GM21367 (cell line): ENCODE results near the gene CHRM1.

ENCODE experiments used
- ATAC-seq: cut with Tn5 transposase; IDR thresholded peaks from one replicate; pipeline ENCODE4 v1.9.1; 2021; ENCODE audit not compliant: unreplicated experiment

The CHRM1 gene

DNA sequence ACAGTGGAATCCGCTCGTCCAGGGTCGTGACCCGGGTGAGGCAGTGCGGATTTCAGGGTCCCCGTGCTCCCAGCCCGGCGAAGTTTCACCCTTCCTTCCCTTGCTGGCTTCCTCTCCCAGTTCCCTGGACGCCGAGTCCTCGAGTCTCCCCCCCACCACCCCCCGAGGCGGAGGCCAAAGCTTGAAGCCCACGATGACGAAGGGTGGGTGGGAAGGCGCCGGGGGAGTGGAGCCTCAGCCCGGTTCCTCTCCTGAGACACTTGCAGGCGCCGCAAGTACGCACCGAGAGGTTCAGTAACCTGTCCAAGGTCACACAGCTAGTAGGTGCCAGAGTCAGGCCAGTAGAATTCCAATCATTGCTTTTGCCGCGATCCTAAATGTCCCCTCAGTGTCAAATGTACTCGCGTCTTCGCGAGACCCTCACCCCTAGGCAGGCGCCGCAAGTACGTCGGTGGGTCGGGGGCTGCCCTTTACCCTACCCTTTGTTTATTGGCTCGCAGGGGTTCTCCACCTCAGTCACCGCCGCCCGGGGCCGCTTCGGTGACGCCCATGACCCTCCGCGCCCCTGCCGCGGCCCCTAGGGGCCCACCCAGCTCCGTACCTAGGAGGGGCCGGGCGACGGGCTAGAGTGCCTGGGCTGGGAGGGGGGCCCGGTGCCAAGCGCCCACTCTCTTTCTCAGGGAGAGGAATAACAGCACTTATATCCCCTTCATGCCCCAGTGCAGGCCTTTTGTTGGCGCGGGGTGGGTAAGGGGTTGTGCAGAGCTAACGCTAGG, 5.7 kb upstream of the CHRM1 start:
- ATAC-seq: no peak

DNA sequence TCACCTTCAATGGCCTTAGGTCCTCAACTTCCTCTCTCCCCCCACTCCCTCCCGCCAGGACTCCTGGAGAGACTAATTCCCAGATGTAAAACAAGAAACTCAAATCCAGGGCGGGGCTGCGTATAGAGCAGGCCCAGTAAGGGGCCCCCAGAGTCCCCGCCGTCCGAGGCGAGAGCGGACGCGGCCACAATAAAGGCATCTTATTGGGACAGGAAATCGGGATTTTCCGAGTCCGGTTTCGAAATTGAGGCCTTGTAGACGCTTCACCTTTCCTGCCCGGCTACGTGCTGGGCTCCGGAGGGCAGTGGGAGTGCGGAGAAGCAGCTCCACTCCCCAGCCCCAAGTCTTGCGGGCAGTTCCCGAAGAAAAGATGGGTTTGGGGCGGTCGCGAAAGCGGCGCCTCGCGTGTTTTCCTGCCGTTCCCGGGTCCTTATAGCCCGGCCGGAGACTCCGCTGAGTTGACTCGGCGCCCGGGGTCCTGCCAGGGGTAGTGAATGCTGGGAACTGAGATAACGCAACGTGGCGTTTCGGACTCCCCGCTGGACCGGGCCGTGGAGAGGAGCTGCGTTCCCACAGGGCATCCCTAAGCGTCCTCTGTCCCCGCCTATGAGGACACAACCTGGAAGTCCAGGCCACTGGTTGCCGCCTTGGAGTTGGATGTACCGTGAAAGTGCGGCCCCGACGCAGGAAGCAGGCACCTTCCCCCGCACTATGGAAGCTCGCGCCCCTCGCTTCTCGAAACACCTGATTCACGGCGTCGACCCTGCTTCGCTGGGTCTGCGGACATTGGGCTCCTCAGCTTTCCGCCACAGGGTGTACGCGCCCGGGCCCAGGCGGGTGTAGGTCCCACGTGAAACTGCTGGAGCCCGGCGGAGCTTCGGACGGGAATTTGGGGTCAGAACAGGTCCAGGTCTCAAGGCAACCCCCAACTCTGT, 4.8 kb upstream of the CHRM1 start:
- no peak for ATAC-seq

DNA sequence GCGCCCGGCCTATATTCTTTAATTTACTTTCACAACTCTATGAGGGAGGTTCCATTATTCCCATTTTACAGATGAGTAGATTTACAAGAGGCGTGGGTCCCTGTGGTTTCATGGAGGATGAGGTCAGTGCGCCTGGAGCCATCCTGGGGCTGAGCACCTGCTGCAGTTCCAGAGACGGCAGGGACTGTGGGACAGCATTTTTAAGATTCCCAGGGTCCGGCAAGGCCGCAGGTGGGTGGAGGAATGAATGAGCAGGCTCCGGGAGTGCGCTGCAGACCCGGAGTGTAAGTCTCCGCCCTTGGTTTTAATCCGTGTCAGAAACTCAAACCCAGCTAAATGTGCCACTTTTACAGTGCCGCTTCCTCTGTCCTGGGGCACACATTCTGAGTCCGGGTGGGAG, 4.1 kb upstream of the CHRM1 start:
- ATAC-seq: no peak

DNA sequence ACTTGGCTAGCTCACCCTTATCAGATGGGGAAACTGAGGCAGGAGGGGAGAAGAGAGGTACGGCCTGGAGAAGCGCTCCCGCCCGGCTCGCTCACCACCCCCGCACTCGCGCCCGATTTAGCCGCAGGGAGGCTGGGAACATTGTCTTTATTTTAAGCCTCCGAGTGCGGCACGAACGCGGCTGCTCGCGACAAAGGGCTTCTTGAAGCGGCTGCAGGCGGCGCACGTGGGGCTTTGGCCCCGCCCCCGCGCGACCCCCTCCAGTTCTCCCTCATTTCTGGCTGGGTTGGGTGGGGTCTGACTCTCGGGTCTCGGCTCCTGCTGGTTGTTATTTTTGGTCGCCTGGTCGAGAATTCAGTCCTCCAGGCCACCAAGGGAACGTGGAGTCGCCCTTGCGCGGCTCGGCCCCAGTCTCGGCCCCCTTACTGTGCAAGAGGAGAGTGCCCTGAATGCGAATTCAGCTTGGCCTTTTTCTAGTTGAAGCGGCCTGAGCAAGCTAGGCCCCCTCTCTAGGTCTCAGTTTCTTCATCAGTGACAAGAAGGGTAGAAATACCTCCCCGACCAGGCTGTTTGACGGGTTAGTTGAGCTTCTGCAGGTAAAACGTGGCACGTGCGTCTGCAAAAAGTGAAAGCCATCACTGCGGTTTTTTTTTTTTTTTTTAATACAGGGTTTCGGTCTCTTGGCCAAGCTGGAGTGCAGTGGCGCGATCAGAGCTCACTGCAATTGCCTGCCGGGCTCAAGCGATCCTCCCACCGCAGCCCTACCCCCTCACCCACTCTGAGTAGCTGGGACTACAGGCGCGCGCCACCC, 2.6 kb upstream of the CHRM1 start:
- ATAC-seq: no peak

DNA sequence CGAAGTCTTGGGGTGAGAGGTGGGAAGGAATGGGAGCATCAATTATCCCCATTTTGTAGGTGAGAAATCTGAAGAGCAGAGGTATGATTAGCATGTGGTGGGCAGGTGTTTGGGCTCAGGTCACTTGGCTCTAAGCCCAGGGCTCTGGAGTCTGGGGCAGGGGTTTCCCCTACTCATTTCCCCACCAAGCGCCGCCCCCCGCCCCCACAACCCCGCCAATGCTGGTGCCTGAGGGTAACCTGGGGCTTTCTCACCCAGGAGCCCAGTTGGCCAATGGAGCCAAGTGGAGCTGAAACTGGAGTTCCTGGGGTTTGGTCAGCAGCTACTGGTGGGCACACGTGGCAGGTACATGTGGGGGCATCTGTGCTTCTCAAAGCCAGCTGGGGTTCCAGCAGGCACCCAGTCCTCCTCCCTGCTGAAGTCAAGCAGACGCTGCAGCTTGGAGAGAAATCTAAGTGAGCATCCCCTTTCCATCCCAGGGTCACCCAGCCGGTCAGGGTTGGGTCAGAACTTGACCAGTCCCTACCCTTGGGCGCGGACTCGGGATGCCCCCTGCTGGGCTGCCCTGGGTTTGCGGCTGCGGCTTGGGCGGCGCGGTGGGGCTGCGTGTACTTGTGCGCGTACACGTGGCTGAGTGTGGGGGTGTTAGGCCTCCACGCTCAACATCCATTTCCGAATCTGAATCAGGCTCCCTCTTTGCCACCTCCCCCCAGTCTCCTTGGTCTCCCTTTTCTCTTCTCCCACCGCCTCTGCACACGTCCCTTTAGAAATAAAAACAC, 1.7 kb upstream of the CHRM1 start:
- ATAC-seq: no peak

DNA sequence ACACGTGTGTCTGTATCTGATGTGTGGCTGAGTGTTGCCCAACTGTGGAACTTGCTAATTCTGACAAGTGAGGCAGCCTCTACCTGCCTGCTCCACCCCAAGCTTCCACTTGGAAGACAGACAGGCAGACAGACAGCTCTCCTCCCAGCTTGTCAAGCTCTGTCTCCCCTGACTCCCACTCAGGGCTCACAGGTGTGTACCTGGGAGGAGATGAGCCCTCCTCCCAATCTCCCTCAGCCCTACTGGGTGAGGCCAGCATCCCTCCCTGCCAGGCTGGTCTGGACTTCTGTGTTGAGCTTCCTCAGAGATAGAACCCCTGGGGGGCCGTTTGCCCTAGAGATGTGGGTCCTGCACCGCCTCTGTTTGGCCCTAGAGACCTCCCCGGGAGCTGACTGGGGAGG, 1.0 kb upstream of the CHRM1 start:
- ATAC-seq: no peak

DNA sequence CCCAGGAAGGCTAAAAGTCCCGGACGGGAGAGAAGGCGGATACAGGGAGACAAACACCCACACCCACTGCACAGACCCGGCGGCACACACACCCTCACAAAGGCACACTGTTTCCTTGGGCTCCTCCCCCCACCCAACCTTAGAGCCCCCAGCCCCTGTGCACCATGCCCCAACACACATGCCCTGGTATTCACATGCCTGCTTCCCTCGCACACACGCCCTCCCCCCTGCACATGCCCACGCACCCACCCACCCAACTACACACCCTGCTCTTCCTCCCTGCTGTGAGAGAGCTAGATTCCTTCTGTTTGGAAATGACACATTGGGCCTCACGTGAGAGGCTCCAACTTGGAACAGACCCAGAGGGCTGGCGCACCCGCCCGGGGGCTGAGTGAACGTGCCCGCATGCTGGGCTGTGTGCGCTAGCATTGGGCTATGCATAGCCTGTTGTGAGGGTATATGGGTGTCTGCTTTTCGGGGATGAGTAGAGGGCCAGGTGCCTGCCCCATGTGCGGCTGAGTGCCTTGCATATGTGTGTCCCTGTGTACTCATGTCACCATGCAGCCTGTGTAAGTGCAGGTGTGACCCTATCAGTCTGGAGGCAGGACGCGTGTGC, 518 bp upstream of the CHRM1 start:
- ATAC-seq: no peak

DNA sequence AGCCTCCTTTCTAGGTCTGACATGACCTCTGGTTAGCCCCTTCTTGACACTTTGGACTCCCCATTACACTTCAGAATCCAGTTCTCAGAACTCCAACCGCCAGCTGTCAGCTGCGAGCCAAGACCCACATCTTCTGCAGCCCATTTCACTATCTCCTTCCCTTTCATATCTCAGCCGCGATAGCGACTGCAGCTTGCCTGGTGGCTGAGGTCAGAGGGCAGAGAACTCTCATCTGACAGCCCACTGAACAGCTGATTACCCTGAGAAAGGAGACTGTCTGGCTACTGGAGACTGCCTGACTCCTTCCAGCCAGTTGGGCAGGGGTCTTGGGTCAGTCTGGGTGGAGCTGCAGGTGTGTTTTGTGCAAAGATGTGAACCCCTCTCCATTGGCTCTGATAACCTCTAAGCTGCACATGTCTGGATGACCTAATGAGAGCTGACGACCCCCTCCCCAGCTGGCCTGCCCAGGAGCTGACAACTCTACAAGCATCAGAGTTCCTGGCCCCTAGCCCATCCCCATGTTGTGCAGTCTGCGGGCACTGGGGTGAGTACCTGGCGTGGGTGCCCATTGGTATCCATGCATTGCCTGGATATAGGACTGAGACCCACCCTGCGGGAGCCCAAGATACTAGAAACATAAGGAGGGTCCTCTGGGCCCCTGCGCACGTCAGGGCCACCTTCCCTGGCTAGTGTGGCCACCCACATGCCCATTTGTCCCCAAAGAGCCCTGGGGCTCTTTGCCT, 1.1 kb downstream of the CHRM1 start:
- no peak for ATAC-seq

DNA sequence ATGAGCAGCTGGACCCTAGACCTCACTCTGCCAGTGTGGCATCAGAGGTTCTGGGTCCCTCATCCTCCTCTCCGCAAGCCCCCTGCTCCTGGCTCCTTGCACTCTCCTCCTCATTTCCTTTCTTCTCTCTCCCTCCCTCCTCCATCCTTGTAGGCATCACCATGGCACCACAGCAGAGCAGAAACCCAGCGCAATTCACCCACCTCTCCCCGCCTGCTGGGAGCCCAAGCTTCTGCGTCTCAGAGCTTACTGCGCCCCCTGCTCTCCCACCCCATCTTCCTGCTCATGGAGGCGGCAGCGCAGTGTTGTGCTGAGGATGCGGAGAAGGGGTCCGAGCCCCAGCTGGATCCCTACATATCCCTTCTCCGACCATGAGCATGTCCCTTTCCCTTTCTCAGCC, 1.7 kb downstream of the CHRM1 start:
- no peak for ATAC-seq

DNA sequence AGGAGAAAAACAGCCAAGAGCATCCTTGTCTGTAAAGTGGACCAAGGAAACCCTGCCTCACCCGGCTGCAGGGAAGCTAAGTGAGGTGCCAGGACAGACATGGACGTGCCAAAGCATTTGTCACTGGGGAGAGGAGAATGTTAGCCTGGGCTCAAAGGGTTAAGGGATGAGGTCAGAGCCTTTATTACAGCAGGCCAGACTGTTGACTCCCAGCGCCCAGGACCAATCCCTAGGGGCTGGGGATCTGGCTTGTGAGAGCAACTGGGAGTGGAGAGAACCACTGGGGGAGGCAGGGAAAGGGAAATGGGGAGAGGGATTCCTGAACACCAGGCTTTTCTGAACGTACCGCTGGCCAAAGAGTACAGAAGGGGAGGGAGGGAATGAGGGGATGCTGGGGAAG, 2.6 kb downstream of the CHRM1 start:
- no peak for ATAC-seq

DNA sequence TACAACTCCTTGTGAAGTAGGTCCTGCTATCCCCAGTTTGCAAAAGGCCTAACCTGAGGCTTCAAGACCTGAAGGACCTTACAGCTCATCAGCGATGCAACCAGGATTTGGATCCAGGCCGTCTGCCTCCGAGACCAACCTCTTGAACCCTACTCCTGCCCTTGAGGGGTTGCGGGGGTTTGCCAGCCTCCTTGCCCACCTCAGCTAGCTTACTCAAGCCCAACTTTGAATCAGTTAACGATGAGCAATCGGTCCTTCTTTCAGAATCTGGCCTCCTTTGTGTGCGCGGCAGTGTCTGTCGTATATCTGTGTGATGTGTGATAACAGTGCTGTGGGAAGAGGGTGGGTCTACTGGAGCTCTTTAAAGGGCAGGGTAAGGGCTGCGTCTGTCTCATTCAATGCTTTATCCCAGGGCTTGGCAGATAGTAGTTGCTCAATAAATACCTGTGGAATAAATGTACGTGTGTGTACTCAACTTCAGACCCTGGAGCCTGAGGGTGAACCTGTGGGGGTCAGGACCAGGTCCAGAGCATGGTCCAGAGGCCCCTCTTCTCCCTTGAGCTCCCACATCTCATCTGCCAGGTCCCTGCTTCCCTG, 3.2 kb downstream of the CHRM1 start:
- no peak for ATAC-seq

DNA sequence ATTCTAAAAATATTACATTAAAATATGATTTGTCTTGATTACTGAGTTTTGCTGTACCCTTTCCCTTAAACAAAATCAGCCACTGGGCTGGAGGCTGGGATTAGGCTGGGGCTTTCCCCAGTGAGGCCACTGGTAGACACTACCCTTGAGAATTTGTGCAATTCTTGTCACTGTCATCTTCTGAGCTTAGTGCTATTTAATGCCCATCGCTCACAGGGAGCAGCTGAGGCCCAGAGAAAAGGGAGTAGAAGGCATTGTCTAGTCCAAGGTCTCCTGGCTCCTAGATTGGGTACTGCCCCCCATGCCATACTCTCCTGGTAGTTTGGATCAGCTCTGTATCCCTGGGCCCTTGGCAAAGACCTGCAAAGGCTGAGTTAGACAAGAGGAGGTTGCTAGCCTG, 6.7 kb downstream of the CHRM1 start:
- no peak for ATAC-seq

DNA sequence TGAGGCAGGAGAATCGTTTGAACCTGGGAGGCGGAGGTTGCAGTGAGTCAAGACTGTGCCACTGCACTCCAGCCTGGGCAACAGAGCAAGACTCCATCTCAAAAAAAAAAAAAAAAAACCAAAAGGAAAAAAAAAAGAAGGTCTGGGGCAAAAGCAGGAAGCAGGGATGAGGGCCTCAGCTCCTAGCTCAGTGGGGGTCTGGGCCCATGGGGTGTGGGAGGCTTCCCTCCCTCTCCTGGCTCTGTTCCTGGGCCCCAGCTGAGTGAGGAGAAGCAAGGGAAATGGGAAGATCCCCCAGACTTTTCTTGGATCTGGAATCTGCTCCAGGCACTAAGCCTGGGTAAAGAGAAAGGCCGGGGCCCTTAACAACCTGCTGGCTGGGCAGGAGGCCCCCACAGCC, 8.9 kb downstream of the CHRM1 start:
- no peak for ATAC-seq

DNA sequence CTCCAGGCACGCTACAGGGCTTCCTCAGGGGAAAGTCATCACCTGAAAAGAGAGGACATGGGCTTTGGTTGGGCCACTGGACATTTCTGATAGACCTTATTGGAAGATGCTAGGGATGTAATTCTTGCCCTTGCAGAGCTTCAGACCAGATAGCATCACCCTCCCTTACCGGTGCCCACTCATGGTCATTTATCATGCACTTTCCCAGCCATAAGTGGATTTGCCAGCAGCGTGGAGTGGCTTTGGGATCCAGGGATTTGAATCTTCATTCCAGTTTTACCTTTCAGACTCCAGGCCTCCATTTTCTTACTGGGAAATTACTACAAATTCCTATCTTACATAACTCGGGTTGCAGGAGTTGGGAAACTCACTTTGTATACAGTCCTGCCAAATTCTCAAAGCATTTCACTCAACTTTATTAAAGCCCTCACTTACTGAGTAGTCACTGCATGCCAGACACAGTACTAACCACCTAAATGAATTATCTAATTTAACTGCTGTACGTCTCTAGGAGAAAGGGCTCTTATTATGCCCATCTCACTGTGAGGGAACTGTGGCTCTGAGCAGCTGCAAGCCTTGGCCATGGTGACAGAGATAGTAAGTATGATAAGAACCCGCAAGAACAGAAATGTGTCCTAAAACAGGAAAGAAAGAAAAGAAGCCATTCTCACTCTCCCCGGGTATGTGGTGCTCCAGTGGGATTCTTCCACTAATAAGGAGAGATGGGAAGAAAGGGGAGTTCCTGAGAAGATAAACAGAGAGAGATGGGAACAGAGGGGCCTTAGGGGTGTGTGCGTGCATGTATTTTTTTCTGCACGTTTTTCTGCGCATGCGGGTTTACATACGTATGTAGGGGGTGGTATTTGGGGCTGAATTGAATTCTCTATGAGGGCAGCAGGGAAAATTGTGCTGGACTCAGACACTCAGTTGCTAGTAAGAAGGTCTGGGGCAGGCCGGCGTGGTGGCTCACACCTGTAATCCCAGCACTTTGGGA, 9.7 kb downstream of the CHRM1 start:
- no peak for ATAC-seq

DNA sequence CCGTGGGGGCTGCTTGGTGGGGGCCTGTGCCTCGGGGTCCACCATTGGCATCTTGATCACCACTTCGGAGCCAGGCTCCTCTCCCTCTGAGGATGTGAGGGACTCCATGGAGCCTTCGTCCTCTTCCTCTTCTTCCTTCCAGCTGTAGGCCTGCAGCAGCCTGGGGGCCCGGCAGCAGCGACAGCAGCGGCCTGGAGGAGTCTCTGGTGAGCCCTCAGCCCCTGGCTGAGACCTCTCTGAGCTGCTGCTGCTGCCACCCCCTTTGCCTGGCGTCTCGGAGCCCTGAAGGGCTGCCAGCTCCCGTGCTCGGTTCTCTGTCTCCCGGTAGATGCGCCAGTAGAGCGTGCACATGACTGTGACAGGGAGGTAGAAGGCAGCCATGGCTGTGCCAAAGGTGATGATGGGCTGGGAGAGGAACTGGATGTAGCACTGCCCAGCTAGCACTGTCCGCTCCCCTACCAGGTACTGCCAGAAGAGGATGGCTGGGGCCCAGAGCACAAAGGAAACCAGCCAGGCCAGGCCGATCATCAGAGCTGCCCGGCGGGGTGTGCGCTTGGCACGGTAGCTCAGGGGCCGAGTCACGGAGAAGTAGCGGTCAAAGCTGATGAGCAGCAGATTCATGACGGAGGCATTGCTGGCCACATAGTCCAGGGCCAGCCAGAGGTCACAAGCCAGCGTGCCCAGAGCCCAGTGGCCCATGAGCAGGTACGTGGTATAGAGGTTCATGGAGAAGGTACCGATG, 10.9 kb downstream of the CHRM1 start:
- ATAC-seq: no peak

DNA sequence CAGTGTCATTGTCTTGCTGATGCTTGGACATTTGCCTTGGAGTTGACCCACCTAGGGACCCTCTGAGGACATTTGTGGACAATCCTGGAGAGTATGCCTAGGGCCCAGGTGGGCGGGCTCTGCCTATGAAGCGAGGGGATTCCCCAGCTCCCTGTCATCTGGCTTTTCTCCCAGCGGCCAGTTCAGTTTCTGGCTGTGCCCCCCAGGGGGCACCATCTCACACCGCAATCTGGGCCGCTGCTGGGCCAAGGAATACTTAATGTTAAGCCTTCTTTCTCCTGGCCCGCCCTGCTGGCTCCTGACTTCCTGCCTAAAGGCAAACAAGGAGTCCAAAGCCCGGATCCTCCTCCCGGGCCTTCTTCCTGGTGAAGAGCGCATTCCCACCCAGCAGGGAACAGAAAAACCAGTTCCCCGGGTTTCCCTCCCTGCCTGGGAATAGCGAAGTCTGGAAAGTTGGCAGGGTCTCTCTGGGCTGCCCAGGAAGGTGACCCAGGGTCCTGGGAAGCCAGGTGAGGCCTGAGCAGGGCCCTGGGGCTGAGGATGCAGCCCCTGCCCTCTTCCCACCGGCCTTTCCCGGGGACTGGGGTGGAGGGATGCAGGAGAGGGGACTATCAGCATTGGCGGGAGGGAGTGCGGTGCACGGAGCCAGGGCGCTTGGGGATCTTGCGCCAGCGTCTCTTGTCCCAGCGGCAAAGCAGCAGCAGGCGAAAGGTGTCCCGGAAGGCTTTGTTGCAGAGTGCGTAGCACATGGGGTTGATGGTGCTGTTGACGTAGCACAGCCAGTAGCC, 11.9 kb downstream of the CHRM1 start:
- ATAC-seq: no peak
